Kidney (tissue), 14 donors: Measurements from ENCODE around the gene AGER. TPM values are rescaled to one million over a fixed set of nuclear protein-coding genes. Genes with fewer than 3 reads are reported as not detected.

ENCODE experiments used
- DNase-seq, 5 donors: peaks; one replicate each; pipeline ENCODE4 v3.0.0-alpha.2; 2013 to 2020
- FAIRE-seq: peaks from 2 replicates; lab custom pipeline; 2012; peaks lifted over from hg19 to GRCh38; lab: Jason Lieb, UNC
- H3K27ac ChIP-seq, 2 donors: one replicate each; pipeline ENCODE4 v1.7.0; 2013; ENCODE audit warnings: low read depth in 2 of 2, low read length in 2 of 2, inconsistent platforms in 1 of 2
- H3K27me3 ChIP-seq: one replicate; pipeline ENCODE4 v1.7.1; 2013; ENCODE audit warnings: low read length, inconsistent platforms; ENCODE audit not compliant: control insufficient read depth, insufficient read depth
- H3K36me3 ChIP-seq, 3 donors: one replicate each; pipeline versions ENCODE4 v1.7.0 to v1.7.1; 2013; ENCODE audit warnings: low read length in 3 of 3, control low read depth in 1 of 3, inconsistent platforms in 1 of 3; ENCODE audit not compliant: insufficient read depth in 3 of 3, control insufficient read depth in 2 of 3
- H3K4me1 ChIP-seq, 3 donors: one replicate each; pipeline versions ENCODE4 v1.7.0 to v1.7.1; 2013; ENCODE audit warnings: low read length in 3 of 3, inconsistent platforms in 1 of 3, low read depth in 1 of 3; ENCODE audit not compliant: control insufficient read depth in 2 of 3, insufficient read depth in 2 of 3
- H3K4me3 ChIP-seq, 3 donors: one replicate each; pipeline versions ENCODE4 v1.7.0 to v1.8.1; 2013; ENCODE audit warnings: low read length in 3 of 3, control low read depth in 1 of 3, inconsistent platforms in 1 of 3
- H3K9ac ChIP-seq, 3 donors: one replicate each; pipeline versions ENCODE4 v1.7.0 to v1.7.1; 2013; ENCODE audit warnings: low read length in 3 of 3, control low read depth in 1 of 3, inconsistent platforms in 1 of 3
- H3K9me3 ChIP-seq, 3 donors: one replicate each; pipeline versions ENCODE4 v1.7.0 to v1.7.1; 2013; ENCODE audit warnings: low read length in 3 of 3, control low read depth in 1 of 3, inconsistent platforms in 1 of 3; ENCODE audit not compliant: control insufficient read depth in 2 of 3, insufficient read depth in 1 of 3
- intact Hi-C: fragments of 100-400 bp; cut with DNase I; formaldehyde crosslinking; loops from one replicate; pipeline ENCODE4 v1.11.1; 2022
- polyA plus RNA-seq: library from polyadenylated mRNA; stranded (reverse); fragments of 350-450 nt; fragmentation: Illumina TruSeq; extraction: RNeasy Lipid Tissue Mini Kit (QIAGEN cat#74804); gene quantifications from one replicate; pipeline ENCODE4 v1.2.3, GENCODE V29; 2014; ENCODE audit warnings: low read depth, low replicate concordance; ENCODE audit not compliant: insufficient read depth
- total RNA-seq: library from RNA; stranded (reverse); fragmentation: NEBNext Ultra II Directional; extraction: Animal tissue kit (Norgen Biotek cat#: 25700); gene quantifications from one replicate; pipeline ENCODE4 v1.2.1, GENCODE V29; 2021
- TF ChIP-seq, protein P1 (sequence below): IDR thresholded peaks from 3 replicates; pipeline ENCODE4 v1.5.1; 2012; ENCODE audit warnings: mild to moderate bottlenecking, moderate library complexity, borderline replicate concordance; ENCODE audit not compliant: insufficient read depth; ENCODE audit errors: extremely low read depth
- donor health status: control.
- donor health status: control.
- donor health status: control.
- donor health status: control.
- donor health status: control.
- donor health status: DM: yes; HTN: yes; CAD: no.
- donor health status: Normal renal cell carcinoma (clear cell type).

Gene AGER
- total and polyA plus RNA-seq, 2 donors from 2014 or later: 7.1 to 13.0 TPM

DNA sequence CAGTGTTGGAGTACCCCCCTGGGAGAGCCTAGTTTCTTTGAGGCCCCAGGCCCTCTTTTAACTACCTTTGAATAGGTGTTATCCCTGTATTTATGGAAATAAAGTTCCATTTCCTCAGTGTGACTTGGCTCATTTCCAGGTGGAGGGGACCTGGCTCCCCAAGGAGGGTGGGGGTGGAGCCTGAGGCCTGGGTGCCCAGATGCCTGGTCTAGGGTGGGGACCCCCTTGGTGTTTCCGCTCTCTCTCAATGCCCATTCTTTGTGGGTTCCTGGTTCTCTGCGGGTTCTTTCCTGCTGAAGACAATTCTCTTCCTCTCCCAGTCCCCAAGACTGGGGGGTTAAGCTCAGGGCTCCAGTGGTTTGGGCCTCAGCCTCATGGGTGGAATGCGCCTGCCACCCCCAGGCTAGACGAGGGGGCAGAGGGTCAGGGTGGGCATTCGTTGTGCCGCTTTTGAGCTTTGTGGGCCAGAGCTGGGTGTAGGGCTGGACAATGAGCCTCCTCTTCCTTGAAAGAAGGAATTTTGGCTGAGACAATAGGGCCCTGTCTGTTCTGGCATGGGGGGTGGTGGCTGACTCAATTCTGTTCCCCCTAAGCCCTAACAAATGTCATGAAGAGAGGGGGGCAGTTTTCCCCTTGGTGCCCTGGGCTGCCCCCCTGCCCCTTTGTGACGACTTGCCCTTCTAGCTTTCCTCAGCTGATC, 20.3 kb downstream of the AGER start:
- H3K36me3 ChIP-seq: peaks cover 0 to 12% (median under 1%) of the 10 kb centered on the region in 3 donors
- H3K9ac ChIP-seq: no peak overlapping the region
- H3K4me1 ChIP-seq: no peaks in the 10 kb centered on the region
- intact Hi-C loops: no loop called here
- no peaks in the 10 kb centered on the region for H3K9me3 ChIP-seq
- no peak overlapping the region for H3K4me3 ChIP-seq
- H3K27ac ChIP-seq: peak overlapping the region in 1 of 2 donors; percentile 22
- H3K27me3 ChIP-seq: no peaks in the 10 kb centered on the region
- FAIRE-seq (no peak), DNase-seq (peak in 1 of 5 donors; percentile 67)
- TF ChIP-seq, protein P1, sequence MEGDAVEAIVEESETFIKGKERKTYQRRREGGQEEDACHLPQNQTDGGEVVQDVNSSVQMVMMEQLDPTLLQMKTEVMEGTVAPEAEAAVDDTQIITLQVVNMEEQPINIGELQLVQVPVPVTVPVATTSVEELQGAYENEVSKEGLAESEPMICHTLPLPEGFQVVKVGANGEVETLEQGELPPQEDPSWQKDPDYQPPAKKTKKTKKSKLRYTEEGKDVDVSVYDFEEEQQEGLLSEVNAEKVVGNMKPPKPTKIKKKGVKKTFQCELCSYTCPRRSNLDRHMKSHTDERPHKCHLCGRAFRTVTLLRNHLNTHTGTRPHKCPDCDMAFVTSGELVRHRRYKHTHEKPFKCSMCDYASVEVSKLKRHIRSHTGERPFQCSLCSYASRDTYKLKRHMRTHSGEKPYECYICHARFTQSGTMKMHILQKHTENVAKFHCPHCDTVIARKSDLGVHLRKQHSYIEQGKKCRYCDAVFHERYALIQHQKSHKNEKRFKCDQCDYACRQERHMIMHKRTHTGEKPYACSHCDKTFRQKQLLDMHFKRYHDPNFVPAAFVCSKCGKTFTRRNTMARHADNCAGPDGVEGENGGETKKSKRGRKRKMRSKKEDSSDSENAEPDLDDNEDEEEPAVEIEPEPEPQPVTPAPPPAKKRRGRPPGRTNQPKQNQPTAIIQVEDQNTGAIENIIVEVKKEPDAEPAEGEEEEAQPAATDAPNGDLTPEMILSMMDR: no peak

DNA sequence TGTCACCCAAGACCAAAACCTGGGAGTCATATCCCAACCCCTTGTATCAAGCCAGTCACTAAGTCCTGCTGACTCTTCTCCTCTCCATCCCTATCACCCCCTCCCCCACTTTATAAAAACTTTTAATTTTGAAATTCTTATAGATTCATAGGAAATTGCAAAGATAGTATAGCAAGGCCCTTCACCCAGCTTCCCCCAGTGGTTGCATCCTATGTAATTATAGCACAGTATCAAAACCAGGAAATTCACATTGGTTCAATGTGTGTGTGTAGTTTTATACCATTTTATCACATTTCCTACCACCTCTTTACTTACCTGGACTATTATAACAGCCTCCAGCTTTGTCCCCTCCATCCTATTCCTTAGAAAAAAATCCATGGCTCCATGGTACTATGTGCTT, 26.0 kb downstream of the AGER start:
- no peak for DNase-seq
- TF ChIP-seq, protein P1: no peak
- H3K4me1 ChIP-seq: peaks cover 2 to 12% (median 6%) of the 10 kb centered on the region in 3 donors
- peaks cover 5 to 22% (median 12%) of the 10 kb centered on the region in 3 donors for H3K36me3 ChIP-seq
- no peak overlapping the region for H3K27ac ChIP-seq
- no peaks in the 10 kb centered on the region for H3K9me3 ChIP-seq
- no peak overlapping the region for H3K4me3 ChIP-seq
- H3K9ac ChIP-seq: no peak overlapping the region
- intact Hi-C loops: no loop called here
- FAIRE-seq: no peak
- no peaks in the 10 kb centered on the region for H3K27me3 ChIP-seq

DNA sequence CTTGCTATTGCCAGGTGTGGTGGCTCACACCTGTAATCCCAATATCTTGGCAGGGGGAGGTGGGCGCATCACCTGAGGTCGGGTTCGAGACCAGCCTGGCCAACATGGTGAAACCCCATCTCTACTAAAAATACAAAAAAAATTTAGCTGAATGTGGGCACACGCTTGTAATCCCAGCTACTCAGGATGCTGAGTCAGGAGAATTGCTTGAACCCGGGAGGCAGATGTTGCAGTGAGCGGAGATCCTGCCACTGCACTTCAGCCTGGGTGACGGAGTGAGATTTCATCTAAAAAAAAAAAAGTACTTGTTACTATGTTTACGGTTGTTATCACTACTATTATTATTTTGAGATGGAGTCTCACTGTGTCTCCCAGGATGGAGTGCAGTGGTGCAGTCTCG, 27.2 kb downstream of the AGER start:
- Histone ChIP-seq H3K4me1 (peaks cover 4 to 20% (median 13%) of the 10 kb centered on the region in 3 donors), H3K27ac (no peak overlapping the region), H3K9ac (no peak overlapping the region), H3K27me3 (no peaks in the 10 kb centered on the region), H3K9me3 (no peaks in the 10 kb centered on the region), H3K4me3 (no peak overlapping the region), H3K36me3 (peaks cover 5 to 22% (median 12%) of the 10 kb centered on the region in 3 donors)
- TF ChIP-seq, protein P1: no peak
- intact Hi-C loops: no loop called here
- no peak for FAIRE-seq
- no peak for DNase-seq
